ENCODE data around the gene C1orf56.
"Not testable (repeated sequence)": the region's sequence is repeated elsewhere in the genome, so short reads cannot be mapped to it uniquely, and the experiment has no call there.

The C1orf56 gene

DNA sequence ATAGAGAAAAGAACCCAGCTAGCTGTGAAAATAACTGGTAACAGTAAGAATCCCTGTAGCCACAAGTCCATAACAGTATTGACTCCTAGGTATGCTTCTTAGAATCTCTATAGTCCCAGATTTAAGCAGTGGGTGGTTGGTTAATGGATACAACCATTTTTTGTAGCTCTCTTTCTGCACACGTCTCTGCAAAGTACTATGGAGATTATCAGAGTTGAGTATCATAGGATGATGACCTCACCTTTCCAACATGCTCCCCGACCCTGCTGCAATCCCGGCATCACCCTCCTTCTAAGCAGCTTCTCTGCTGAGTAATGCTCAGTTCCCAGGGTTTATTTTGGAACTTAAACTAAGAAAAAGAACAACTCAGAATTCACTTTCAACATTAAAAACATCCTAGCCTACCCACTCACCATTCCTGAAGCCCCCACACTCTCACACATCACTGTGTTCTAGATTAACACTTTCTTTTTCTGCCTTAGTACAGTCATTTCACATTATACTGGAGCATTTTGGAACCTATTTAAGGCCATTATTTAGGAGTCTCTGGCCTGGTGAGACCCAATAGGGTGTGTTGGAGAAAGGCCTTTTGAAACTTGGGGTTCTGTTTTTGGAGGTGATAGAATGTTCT is 15.3 kb downstream of the C1orf56 start:
- DNase-seq: no peak

DNA sequence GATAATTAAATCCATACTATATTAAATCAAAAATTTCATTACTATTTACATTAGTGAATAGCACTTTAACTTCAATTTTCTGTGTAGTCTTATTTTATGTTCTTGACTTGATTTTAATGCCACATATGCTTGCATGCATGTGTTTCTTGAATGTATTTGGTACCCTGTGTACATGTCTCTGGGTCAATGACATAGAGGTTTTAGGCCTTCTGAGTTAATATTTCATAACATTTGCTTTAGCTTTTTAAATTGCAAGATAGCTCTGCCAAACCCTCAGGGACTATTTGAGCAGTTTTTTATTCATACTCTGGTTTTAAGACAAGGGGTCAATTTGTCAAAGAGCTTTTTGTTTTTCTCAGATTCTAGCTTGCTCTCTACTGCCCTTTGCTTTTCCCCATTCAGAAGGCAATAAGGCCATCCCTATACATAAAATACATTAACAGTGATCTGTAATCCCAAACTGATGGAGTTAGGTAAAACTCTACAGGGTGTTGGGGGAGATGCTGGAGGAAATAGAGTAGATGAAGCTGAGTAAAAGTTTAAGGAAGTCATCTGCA is 17.6 kb downstream of the C1orf56 start:
- DNase-seq: no peak

DNA sequence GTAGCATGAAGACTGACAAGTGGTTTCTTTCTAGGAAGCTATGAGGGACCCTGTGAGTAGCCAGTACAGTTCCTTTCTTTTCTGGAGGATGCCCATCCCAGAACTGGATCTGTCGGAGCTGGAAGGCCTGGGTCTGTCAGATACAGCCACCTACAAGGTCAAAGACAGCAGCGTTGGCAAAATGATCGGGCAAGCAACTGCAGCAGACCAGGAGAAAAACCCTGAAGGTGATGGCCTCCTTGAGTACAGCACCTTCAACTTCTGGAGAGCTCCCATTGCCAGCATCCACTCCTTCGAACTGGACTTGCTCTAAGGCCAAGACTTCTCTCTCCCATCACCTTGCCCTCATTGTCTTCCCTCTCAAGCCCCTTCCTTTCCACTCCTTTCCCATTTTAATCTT is 19.6 kb downstream of the C1orf56 start:
- no peak for DNase-seq

DNA sequence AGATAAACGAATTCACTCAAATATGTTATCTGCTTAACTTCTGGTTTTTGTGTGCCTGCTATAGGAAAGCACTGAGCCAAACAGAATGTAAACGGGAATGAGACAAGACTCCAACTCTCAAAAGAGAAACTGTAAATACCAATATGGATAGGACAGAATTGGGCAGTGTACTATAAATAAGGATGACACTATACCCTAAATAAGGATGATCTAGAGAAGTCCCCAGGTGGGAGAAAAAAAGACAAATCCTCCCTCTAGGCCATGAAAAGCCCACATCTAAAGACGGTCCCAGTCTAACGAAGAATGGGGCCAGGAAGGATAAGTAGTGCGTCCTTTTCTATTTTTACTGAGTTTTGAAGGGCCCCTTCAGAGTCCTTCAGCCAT is 21.5 kb downstream of the C1orf56 start:
- DNase-seq: no peak

DNA sequence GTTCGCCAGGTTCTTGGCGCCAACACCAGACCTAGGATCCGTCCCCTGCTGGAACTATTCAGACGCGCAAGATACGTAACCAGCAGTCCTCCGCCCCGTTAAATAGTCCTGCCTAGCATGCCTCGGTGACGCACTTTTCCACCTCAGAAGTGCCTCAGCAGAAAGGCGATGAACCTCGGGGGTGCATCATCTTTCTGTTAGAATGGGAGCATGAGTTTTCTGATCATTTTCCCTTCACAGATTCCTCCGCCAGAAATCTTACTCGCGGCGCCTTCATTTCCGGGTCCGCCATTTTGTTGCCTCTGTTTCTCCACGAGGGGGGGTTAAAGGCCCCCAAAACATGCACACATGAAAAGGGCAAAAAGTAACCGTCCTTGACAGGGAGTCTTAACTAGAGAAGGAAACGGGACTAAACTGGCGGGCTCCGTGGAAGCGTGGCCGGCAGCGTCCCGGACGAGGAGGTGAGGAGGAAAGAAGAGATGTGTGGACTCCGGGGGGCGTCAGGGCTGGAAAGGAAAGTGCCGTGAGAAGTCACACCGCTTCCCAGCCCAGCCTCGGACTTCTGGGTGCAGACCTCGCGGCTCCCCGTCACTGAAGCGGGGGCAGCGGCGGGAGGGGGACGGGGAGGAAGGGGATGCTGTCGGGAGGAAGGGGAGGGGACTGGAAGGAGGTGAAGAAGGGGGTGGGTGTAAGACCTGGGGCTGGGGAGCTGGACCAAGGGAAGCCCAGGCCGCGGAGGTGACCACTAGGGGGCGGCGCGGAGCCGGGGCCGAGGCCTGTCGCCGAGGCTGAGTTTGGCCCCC is 23.1 kb downstream of the C1orf56 start, which contains the start of gene GABPB2:
Gene GABPB2 (plus strand): TSS at position 288 of the 803 bp plus-strand sequence. CDS start 17,429 bp downstream, outside the sequence.
- peak; percentile 97 for DNase-seq

DNA sequence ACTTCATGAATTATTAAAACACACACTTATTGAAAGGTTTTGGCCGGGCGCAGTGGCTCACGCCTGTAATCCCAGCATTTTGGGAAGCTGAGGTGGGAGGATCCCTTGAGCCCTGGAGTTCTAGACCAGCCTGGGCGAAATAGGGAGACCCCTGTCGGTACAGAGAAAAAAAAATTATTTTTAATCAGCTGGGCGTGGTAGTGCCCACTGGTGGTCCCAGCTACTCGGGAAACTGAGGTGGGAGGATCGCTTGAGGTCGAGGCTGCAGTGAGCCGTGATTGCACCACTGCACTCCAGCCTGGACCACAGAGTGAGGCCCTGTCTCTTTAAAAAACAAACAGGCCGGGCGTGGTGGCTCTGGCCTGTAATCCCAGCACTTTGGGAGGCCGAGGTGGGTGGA is 24.7 kb downstream of the C1orf56 start:
- no peak for DNase-seq

DNA sequence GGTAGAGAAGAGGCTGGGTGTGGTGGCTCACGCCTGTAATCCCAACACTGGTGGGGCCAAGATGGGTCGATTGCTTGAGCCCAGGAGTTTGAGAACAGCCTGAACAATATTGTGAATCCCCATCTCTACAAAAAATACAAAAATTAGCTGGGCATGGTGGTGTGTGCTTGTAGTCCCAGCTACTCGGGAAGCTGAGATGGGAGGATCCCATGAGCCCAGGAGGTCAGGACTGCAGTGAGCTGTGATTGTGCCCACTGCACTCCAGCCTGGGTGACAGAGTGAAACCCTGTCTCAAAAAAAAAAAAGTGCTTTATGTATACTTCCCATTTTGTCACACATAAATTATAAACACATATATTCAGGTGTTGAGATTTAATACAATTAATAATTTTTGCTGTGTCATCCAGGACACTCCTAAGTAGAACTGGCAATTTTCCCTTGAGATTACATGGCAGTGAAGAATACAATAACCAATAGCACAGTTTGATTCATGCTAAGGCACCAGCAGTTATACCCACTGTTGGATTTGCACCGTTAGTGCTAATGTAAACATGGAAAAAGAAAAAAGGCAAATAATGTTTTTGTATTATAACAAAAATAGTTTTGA is 38.5 kb downstream of the C1orf56 start:
- no peak for DNase-seq

DNA sequence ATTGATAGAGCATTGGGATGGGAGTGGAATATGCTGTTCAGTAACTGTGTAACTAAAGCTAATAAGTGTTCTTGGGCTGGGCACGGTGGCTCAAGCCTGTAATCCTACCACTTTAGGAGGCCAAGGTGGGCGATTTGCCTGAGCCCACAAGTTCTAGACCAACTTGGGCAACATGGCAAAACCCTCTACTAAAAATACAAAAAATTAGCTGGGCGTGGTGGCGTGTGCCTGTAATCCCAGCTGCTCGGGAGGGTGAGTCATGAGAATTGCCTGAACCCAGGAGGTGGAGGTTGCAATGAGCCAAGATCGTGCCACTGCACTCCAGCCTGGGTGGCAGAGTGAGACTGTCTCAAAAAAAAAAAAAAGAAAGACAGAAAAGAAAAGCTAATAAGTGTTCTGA is 49.9 kb downstream of the C1orf56 start:
- DNase-seq: not testable (repeated sequence)

DNA sequence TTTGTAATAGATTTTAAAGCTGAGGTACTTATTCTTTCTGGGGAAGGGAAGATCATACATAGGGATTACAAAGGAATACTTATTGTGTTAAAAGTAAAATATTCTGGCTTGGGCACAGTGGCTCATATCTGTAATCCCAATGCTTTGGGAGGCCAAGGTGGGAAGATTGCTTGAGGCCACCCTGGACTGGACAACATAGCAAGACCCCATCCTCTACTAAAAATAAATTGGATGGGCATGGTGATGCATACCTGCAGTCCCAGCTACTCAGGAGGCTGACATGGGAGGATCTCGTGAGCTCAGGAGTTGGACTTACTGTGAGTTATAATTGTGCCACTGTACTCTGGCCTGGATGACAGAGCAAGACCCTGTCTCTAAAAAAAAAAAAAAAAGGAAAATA is 50.6 kb downstream of the C1orf56 start:
- no peak for DNase-seq
